Dermis blood vessel endothelial cell (primary cell): ENCODE data around the gene ZMIZ1. TPM values are rescaled to one million over a fixed set of nuclear protein-coding genes. Genes with fewer than 3 reads are reported as not detected.
A peak's percentile ranks its signal among the peaks of the same experiment; 100 is the strongest.

ENCODE experiments used
- DNase-seq: peaks from one replicate; pipeline ENCODE4 v3.0.0; 2010
- total RNA-seq: library from RNA; depleted of rRNA; stranded (reverse); fragments of >200 nt; gene quantifications from 2 replicates; pipeline ENCODE4 v1.2.3, GENCODE V29; 2014

ZMIZ1 gene
- total RNA-seq, 1 donor from 2014 or later, result 18.2 TPM

DNA sequence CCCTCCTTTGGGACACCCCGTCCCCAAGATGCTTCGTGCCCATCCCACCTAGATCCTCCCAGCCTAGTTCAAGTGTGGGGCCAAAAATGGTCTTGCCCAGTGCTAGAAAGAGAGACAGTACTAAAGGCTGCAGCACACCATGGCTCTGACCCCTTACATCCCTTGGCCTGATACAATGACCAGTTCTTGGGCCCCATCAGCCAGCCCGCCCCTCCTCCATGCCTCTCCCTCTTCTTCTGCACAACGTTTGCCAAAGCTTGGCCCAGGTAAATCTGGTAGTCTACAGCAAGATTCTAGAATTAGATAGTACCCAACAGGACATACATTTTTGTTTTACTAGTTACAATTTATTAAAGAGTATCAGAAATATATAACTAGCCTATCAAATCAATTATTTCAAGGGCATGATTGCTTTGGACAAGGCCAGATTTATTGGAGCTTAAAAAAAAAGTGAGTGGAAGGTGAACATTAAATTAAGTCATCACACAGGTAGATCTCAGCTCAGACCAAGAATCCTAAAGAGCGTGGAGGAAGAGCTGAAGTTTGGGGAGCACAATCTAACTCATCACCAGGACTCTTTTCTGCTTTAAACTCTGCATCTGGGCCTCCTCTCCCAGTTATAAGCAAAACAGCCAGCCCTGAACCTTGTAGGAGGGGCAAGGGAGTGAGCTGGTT is 69.8 kb downstream of the ZMIZ1 start:
- no peak for DNase-seq

DNA sequence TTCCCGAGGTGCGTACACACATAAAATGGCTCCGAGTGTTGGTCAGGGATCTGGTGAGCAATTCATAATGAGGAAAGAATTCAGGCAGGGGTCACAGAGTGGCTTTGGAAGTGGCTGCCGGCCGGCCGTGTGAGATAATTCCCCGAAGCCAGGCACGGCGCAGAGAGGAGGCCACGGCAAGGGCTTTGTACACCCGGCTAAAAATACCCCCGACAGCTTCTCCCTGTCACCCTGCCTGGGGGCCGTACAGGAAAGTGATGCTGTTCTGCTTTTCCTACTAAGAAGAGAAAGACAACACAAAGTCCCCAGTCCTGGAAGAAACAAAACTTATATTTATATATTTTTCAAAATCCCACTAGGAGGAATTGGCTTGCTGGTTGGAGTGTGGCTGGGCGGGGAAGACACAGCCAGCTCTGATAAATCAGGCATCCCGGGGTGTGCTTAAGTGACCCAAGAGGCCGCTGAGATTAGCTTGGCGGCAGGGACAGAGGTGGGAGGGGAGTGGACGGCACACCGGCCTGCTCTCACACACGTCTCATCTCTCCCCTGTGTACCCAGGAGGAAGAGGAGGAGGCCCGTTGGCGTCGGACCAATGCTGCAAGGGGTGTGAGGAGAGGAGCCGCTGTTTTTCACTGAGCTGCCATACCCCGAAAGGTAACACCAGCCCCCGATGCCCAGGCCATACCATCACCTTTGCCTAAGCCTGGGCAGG is 70.5 kb downstream of the ZMIZ1 start:
- DNase-seq, result peak; percentile 48

DNA sequence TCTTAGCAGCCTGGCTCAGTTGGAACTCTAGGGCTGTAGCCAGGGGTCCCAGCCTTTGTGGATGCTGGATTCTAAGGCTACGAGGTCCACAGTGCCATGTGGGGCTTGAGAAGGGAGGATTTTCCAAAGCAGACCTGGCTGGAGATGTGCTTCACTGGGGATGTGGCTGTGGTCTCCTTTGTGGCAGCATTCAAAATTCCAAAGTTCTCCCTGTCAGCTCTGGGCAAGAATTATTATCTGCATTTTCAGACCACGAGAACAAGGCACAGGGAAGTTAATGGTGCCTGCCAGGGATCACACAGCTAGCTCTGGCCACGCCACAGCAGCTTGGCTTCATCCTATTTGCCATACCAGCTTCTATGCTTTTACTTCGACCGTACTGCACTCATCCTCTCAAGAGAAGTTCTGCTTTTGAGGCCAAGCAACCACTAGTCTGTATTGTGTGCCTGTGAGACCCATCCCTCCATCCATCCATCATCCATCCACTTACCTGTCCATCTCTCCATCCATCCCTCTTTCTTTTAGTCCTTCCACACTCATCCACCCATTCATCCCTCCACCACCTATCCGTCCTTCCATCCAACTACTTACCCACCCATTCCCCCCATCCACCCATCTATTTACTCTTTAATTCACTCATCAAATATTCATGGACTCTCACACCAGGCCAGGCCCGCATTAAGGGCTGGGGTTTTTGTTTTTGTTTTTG is 71.5 kb downstream of the ZMIZ1 start:
- no peak for DNase-seq

DNA sequence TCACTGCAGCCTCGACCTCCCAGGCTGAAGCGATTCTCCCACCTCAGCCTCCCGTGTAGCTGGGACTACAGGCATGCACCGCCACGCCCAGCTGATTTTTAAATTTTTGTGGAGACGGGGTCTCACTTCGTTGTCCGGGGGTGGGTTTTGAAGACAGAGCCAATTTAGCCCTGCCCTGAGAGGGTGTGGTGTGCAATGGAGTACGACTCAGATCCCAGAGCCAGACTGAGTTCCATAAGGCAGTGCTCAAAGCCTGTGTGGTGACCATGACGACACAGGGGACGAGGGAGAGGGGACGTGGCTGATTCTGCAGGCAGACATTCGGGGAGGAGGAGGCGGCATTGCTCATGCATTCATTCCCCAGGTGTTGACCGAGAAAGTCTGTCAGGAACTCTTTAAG is 72.1 kb downstream of the ZMIZ1 start:
- no peak for DNase-seq

DNA sequence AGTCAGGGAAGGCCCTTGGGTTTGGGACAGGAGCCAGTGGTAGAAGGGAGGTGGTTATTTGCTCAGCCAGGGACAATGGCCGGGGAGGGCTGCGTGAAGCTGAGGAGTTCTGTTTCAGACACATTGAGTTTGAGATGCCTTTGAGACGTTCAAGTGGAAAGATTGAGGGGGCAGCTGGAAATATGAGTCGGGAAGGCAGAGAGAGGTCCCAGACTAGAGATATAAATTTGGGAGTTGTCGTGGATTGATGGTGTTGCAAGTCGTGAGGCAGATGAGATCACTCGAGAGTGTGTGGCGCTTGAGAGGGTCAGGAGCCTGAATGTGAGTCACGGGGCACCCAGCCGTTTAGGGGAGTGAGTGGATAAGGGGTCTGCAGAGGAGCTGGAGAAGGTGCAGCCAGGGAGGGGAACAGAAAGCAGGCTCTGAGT is 73.3 kb downstream of the ZMIZ1 start:
- DNase-seq, result no peak

DNA sequence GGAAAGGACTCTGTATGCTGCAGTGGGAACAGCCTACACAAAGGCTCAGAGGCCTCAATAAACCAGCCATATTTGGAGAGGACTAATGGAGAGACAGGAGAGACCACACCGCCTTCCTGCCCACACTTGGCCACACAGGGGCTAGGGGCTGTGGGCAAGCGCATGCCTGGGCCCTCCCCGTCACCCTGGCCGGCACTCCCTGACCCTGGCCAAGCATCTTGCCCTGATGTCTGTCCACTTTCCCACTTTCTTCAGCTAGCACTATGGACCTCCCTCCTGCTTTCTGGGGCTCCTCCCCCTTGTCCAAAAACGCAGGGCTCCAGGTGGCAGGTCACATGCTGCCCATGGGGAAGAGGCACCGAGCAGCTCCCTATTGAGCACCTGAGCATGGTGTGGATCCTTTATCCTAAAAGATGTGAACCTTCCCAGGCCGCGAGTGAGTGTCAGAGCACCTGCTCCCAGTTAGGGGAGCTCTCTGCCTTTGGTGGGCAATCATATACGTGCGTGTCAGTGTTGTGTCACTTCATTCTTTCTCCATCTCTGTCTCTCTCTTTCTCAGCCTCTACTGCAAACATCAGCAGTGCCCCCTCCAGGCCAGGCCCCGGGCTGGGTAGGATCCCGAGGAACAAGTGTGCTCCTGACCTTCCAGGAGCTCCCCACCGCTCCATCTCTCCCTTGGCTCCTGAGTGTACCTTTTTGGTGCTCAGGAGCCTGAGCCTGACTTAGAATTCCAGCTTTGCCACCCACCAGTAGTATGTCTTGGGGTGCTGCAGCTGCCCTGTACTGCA is 74.0 kb downstream of the ZMIZ1 start:
- DNase-seq, result no peak

DNA sequence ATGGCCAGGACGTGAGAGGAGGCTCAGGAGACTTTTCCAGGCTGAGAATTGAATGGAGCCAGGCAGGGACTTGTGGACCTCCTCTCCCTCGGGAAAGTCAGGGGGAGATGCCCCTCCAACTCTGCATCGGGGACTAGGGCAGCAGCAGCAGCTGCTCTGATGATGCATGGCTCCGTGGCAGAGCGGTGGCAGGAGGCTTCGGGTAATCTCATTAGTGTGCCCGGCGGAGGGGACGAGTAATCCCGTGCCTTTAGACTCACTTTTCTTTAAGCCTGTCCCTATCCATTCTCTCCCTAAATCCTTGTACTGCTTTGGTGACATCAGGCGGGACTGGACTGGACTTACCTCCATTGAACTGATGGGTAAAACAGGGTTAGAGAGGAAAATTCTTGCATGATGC is 75.1 kb downstream of the ZMIZ1 start:
- DNase-seq, result no peak

DNA sequence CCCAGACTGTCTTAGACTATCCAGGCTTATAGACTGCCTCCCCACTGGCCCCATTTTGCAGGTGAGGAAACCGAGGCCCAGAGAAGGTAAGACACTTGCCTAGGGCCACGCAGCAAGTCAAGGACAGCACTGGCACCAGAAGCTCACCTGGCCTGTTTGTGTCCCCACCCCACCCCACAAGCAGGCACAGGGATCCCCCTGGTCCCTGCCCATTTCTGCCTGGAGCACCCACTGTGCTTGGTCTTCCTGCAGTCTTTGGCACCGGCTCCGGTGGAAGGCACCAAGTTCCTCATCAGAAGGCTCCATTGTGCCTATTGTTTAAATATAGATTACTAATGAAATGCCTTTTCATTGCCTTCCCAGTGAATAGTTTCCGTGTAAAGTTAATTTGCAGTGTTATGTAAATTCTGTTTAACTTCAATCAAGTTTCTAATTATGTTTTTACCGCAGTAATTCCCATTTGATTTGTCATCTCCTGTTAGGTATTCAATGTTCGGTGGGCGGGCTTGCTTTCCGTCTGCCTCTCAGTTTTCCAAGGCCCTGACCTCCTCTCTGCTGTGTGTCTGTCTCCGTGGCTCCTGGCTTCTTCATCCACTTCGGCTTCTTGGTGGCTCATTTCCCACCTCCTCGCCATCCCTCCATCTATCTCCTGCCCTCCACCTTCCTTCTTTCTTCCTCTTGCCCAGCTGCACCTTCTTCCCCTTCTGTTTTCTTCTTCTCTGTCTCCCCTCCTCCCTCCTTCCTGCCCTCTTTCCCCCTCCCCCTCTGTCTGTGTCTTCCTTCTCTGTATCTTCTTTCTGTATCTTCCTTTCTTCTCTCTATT is 75.8 kb downstream of the ZMIZ1 start:
- DNase-seq, result peak; percentile 64

DNA sequence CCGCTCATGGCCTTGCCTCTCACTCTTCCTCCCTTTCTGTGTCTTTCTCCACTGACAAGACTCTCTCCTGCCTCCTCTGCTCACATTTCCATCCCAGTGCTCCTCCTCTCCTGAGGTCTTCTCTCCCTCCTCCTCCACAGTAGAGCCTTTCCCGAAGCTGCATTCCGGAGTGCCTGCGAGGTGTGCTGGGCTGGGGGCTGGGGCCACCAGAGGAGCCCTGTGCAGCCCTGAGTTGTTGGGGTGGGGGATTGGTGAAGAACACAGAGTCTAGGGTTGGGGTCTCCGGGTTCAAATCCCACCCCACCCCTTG is 76.4 kb downstream of the ZMIZ1 start:
- DNase-seq, result no peak

DNA sequence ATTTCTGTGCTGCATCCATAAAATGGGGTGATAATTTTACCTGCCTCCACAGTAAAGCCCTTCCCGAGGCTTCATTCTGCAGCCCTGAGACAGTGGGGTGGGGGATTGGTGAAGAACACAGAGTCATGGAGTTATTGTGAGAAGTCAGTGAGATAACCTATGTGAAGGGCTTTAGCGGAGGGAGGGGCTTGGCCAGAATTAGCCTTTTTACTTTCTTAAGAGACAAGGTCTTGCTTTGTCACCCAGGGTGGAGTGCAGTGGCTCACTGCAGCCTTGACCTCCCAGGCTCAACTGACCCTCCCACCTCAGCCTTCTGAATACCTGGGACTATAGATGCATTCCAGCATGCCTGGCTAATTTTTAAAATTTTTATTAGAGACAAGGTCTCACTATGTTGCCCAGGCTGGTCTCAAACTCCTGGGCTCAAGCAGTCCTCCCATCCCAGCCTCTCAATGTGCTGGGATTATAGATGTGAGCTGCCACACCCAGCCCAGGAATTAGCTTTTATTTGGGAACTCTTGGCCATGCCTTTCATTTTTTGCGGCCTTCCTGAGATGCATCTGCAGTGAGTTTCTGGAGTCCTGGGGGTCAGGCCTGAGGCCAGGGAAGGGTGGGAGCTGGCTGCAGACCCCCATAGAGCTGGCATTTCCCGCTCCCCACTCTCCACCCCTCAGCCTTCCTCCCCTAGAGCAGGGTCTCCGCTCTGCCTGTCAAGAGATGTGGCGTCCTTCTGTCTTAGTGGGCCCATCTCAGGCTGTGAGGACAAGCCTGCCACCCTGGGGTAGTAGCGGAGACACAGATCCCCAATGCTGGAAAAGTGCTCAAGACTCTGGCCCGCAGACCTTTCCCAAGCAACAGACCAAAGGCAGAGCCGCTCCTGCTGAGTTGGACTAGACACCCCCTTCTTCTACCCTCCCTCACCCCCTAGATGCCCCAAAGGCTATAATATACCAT is 77.0 kb downstream of the ZMIZ1 start:
- no peak for DNase-seq

DNA sequence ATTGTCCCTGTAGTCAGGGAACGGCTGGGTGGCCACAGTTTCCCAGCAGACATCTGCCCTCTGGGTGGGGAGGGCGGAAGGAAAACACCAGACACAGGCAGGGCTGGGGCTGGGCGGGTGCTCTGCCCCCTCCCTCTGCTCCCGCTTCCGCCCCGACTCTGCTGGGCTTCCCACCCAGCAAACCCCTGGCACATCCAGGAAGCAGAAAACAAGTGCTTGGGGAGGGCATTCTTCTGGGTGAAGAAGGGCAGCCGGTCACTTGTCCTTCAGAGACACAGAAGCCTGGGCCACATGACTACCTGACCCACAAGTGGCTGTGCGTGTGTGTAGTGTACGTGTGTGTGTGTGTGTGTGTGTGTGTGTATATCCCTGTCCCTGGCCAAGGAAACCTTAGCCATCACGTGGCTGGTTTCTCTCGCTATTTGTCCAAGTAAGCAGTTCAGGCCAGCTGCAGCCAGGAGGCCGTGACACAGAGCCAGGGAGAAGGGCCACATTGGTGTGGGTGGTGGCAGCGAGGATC is 77.9 kb downstream of the ZMIZ1 start:
- peak; percentile 81 for DNase-seq

DNA sequence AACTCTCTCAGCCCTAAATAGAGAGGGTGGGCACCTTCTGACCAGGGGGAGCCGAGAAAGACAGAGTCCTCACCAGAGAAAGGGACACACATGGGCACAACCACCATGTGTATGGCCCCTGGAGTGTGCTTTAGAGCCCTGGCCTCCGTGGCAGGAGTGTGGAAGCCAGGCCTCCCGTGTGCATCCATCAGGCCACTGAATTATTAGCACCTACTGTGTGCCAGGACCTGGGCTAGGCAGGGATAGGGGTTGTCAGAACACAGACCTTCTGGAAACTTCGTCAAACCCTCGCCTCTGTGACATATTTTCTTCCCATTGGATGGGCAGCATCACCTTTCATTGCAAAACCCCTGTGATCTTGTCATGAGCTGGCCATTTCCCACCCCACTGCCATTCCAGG is 78.5 kb downstream of the ZMIZ1 start:
- DNase-seq, result no peak

DNA sequence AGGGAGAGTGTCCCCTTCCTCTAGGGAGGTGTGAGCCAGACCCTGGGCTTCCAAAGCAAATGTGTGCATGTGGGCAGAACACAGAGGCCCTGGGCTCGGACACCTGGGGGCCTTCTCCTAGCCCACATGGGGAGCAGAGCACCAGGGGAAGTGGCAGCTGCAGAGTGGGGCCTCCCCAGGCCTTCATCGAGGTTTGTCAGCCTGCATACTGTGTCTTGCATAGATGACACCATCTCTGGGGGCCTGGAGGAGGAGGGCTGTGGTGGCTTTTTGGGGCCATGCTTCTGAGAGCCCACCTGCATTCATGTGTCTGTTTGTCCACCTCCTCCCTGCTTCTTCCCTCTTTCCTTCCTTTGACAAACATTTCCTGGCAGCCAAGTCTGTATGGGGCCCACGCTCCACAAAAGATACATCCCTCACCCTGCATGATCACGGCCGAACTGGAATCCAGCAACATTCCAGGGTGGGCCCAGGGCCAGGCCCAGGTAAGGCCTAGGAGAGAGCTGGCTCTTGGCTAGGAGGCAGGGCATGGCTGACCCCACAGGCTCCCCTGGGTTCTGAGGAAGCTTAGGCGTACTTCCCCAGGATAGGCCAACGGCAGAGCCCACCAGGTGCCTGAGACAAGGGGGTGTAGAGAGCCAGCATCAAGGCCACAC is 79.2 kb downstream of the ZMIZ1 start:
- DNase-seq, result no peak

DNA sequence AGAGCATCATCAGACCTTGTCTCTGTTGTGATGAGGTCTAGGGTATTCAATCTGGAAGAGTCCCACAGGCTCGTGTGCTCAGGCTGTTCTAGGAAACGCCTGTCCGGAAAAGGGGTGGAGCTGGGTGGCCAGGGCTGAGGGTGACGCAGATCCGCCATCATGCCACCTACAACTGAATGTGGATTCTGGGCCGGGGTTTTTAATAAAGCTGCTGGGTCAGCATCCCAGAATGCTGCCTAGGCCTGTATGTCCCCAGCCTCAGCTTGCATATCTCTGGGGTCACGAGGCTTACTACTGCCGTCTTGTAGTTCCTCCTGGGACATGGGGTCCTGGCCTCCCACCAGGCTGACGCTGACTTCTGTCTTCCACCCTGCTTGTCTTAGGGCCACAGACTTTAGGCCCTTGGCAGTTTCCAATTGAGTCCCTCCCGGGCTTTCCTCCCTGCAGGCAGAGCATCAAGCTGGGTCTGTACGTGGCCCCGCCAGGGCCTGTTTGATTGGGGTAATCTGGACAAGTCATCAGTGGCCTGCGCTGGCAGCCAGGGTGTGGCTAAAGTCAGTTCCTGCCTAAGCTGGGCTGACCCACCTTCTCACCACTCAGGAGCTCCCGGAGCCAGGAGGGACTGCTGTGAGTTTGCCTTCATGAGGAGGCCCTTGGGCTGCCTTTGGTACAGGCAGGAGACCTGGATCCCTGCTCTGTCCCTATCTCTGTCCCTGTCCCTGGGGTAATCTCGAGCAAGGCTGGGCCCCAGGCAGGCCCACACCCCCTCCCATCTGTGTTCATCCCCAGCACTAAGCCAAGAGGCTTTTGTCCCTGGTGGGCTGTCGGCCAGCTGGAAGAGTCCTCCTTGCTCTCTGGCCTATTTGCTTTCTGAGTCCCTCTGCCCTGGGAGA is 79.9 kb downstream of the ZMIZ1 start:
- DNase-seq, result peak; percentile 91

DNA sequence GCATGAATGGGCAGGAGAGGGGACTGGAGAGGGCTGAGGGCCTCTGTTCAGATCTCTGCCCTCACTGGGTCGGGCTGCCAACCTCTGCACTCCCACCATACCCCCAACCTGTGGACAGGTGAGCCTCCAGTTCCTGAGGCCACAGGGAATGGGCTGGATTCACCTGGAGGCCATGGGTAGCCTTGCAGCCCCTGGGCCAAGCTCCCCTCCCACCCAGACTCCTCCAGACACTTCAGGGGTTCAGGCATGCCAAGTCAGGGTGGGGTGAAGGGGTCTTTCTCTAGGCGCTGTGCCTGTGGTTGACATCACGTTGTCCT is 80.5 kb downstream of the ZMIZ1 start:
- DNase-seq, result no peak

DNA sequence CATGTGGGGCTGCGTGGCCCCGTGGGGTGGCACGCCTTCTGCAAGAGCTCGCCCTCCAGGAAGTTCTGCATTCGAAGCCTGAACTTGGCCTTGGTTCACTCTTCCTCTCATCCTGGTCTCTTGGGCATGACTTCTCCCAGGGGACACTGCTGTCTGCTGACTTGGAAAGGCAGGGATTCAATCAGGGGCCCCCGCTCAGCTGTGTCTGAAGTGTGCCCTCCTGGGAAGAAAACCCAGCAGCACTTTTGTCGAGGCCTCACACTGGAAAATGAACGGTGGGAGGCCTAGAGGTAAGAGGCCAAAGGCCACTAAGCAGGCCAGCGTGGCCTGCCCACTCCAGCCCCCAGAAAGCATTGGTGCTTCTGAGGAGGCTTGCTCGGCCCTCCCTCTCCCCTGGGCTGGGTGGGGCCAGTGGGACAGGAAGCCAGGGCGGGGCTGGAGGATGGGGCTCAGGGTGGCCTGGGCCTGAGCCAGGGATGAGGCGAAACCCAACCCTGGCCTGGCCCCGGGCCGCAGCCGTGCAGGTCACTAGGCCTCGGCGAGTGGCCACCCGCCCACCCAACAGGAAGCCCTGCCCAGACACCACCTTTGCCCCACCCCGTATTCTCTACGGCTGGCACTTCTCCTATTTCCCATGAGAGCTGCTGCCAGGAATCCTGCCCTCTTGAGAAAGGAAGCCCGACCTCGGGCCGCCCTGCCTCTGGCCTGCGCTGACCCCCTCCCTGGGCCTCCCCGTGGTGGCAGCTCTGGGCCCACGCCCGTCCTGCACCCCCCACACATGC is 81.1 kb downstream of the ZMIZ1 start:
- peak; percentile 45 for DNase-seq

DNA sequence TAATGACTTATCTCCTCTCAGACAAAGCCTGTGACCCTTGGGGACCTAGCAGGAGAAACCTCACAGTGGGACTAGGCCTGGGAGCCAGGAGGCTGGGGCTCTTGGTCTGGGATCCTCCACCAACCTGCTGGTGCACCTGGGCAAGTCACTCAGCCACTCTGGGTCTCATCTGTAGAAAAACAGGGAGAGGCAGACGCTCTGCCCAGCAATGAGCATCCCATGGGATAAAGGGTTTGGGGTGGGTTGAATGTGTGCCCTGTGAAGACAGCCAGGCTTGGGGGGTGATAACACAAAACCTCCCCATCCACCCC is 81.6 kb downstream of the ZMIZ1 start:
- no peak for DNase-seq

DNA sequence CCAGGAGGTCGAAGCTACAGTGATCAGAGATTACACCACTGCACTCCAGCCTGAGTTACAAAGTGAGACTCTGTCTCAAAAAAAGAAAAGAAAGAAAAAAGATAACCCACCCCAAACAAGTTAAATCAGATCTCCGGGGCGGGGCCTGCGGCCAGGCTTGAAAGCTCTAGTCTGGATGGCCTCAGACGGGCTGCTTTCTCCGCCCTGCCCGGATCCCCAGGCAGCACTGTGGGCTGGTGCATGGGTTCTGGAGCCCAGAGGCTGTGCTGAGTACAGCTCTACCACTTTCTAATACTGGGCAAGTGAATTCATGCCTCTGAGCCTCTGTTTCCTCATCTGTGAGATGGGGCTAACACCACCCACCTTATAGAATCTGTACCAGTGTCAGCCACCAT is 83.7 kb downstream of the ZMIZ1 start:
- DNase-seq, result no peak

DNA sequence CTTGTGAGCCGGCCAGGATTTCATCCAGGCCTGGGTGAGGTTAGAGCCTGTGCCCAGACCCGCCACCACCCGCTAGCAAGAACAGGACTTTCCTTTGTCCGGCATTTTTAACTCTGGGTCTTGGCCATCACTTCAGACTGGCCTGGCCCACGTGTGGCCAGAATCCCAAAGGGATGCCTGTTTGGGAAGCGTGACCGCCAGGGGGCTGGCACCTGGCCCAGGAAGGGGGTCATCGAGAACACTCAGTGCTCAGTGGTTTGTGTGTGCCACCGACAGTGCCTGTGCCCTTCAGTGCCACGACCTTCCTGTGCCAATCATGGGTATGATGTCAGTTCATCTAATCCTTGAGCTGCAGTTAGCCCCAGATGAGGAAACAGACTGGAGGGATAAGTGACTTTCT is 85.0 kb downstream of the ZMIZ1 start:
- DNase-seq, result no peak
